Mesenchymal stem cell (in vitro differentiated cells and primary cell): Measurements from ENCODE around the gene SPDYC.

Experiments
- DNase-seq: peaks from one replicate; pipeline ENCODE4 v3.0.0-alpha.2; 2013
- H2AFZ ChIP-seq: one replicate; pipeline ENCODE4 v1.6.1; 2013; ENCODE audit warnings: low read depth, mild to moderate bottlenecking, control low read depth, inconsistent platforms, low read length, moderate library complexity
- H2AK5ac ChIP-seq: 2 replicates; pipeline ENCODE4 v1.6.1; 2013; ENCODE audit warnings: low read length, moderate library complexity, mild to moderate bottlenecking, inconsistent platforms; ENCODE audit not compliant: severe bottlenecking
- H2BK120ac ChIP-seq: one replicate; pipeline ENCODE4 v1.6.1; 2013; ENCODE audit warnings: low read depth, mild to moderate bottlenecking, inconsistent platforms, low read length, moderate library complexity
- H2BK12ac ChIP-seq, 2 experiments: one replicate each; pipeline ENCODE4 v1.6.1; 2013; ENCODE audit warnings: inconsistent platforms in 2 of 2, low read length in 2 of 2, mild to moderate bottlenecking in 2 of 2, moderate library complexity in 2 of 2, control low read depth in 1 of 2
- H2BK15ac ChIP-seq: one replicate; pipeline ENCODE4 v1.6.1; 2013; ENCODE audit warnings: mild to moderate bottlenecking, low read depth, inconsistent platforms; ENCODE audit not compliant: poor library complexity, severe bottlenecking
- H2BK5ac ChIP-seq: 2 replicates; pipeline ENCODE4 v1.6.1; 2013; ENCODE audit warnings: low read depth, mild to moderate bottlenecking, low read length, control low read depth, inconsistent platforms; ENCODE audit not compliant: poor library complexity, severe bottlenecking
- H3K14ac ChIP-seq, 2 experiments: one replicate each; pipeline ENCODE4 v1.6.1; 2013; ENCODE audit warnings: inconsistent platforms in 2 of 2, low read length in 2 of 2, control low read depth in 1 of 2, mild to moderate bottlenecking in 1 of 2, moderate library complexity in 1 of 2
- H3K18ac ChIP-seq, 2 experiments: one replicate each; pipeline ENCODE4 v1.6.1; 2013; ENCODE audit warnings: inconsistent platforms in 2 of 2, low read length in 2 of 2, control low read depth in 1 of 2, low read depth in 1 of 2, mild to moderate bottlenecking in 1 of 2
- H3K23ac ChIP-seq, 2 experiments: one replicate each; pipeline ENCODE4 v1.6.1; 2013; ENCODE audit warnings: inconsistent platforms in 2 of 2, low read length in 2 of 2, mild to moderate bottlenecking in 2 of 2, moderate library complexity in 2 of 2, control low read depth in 1 of 2
- H3K27ac ChIP-seq: 2 replicates; pipeline ENCODE4 v1.5.1; 2013; ENCODE audit warnings: mild to moderate bottlenecking, moderate library complexity, low read length, control low read depth, inconsistent platforms; ENCODE audit not compliant: poor library complexity, severe bottlenecking
- H3K27me3 ChIP-seq, 2 experiments: 2 replicates each; pipeline versions ENCODE4 v1.6.1 to v1.7.0; 2013; ENCODE audit warnings: low read length in 2 of 2, mild to moderate bottlenecking in 2 of 2, moderate library complexity in 2 of 2, control low read depth in 1 of 2, inconsistent platforms in 1 of 2; ENCODE audit not compliant: control insufficient read depth in 1 of 2, insufficient read depth in 1 of 2
- H3K36me3 ChIP-seq, 2 experiments: 2 replicates each; pipeline versions ENCODE4 v1.6.1 to v1.7.0; 2013; ENCODE audit warnings: low read length in 2 of 2, control low read depth in 1 of 2, inconsistent platforms in 1 of 2, low read depth in 1 of 2, mild to moderate bottlenecking in 1 of 2; ENCODE audit not compliant: insufficient read depth in 2 of 2, control insufficient read depth in 1 of 2
- H3K4ac ChIP-seq, 2 experiments: one replicate each; pipeline ENCODE4 v1.6.1; 2013; ENCODE audit warnings: inconsistent platforms in 2 of 2, low read length in 2 of 2, mild to moderate bottlenecking in 2 of 2, moderate library complexity in 2 of 2, control low read depth in 1 of 2, low read depth in 1 of 2
- H3K4me1 ChIP-seq: 2 replicates; pipeline ENCODE4 v1.6.1; 2013; ENCODE audit warnings: low read depth, low read length, control low read depth; ENCODE audit not compliant: control insufficient read depth, insufficient read depth
- H3K4me2 ChIP-seq: 2 replicates; pipeline ENCODE4 v1.6.1; 2013; ENCODE audit warnings: low read length, mild to moderate bottlenecking, inconsistent platforms; ENCODE audit not compliant: poor library complexity, severe bottlenecking
- H3K4me3 ChIP-seq, 2 experiments: 2 replicates each; pipeline versions ENCODE4 v1.5.1 to v1.7.0; 2013; ENCODE audit warnings: low read length in 2 of 2, mild to moderate bottlenecking in 2 of 2, control low read depth in 1 of 2, low read depth in 1 of 2; ENCODE audit not compliant: insufficient read depth in 1 of 2
- H3K79me1 ChIP-seq: replicated peaks from 2 replicates; pipeline ENCODE4 v1.6.1; 2013; ENCODE audit warnings: mild to moderate bottlenecking, control low read depth, low read length, inconsistent platforms; ENCODE audit not compliant: poor library complexity, severe bottlenecking
- H3K9ac ChIP-seq: 2 replicates; pipeline ENCODE4 v1.7.0; 2013; ENCODE audit warnings: mild to moderate bottlenecking, low read length, moderate library complexity
- H3K9me3 ChIP-seq: 2 replicates; pipeline ENCODE4 v1.7.0; 2013; ENCODE audit warnings: mild to moderate bottlenecking, low read length; ENCODE audit not compliant: control insufficient read depth
- H4K8ac ChIP-seq: one replicate; pipeline ENCODE4 v1.6.1; 2013; ENCODE audit warnings: inconsistent platforms, mild to moderate bottlenecking, low read length, moderate library complexity
- H4K91ac ChIP-seq: one replicate; pipeline ENCODE4 v1.6.1; 2013; ENCODE audit warnings: mild to moderate bottlenecking, low read length, inconsistent platforms
- WGBS: methylation state at CpG from one replicate; pipeline ENCODE4 v1.1.7; 2013; ENCODE audit warnings: mixed read lengths; 5-methylcytosine and 5-hydroxymethylcytosine counted together

The SPDYC gene

DNA sequence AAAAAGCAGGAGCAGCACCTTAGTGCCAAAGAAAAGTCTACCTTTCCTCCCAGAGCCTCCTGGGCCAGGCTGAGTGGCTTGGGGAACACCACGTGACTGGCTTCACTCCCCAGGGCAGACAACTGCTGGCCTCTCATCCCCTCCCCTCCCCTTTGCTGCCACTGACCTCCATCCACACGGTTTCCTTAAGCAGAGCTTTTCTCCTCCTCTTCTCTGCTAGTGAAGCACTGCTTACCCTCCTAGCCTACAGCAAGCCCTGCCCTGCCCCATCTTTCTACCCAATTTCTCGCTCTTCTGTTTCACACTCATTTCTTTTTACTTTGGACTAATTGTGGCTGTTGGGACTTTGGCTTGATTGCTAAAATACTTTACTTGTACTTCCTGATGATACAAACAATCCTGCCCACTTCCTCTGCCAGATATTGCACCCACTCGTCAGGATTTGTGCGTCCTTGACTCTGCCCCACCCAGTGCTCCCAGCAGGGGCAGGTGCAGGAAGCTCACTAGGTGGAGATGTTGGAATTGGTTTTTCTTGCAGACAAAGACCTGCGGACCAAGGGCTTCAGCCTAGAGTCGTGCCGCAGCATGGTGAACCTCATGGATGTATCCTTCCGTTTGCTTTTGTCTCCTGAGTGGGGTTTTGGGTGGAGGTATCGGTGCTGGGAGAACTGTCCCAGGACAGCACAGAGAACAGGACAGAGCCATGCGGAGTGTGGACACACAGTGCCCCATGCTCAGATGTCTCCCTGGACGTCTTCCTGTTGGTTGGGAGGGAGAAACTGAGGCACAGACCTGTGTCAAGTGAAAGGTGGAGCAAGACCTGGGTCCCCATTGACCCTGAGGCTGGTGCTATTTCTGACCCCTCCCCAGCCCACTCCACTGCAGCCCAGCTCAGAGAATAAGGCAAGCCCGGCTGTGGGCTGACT, 39.0 kb downstream of the SPDYC start:
- no peak for DNase-seq
- WGBS = 93% methylated on average over 12 of the region's 13 CpGs
- H4K8ac ChIP-seq = no peak overlapping the region
- no peak overlapping the region for H3K4me2 ChIP-seq
- H3K14ac ChIP-seq = no peak overlapping the region
- H3K4me1 ChIP-seq = peaks cover 16% of the 10 kb centered on the region
- H2AFZ ChIP-seq = no peak overlapping the region
- H2AK5ac ChIP-seq = no peak overlapping the region
- peaks cover 76 to 89% of the 10 kb centered on the region in 2 experiments for H3K36me3 ChIP-seq
- no peak overlapping the region for H4K91ac ChIP-seq
- no peak overlapping the region for H2BK12ac ChIP-seq
- no peaks in the 10 kb centered on the region for H3K27me3 ChIP-seq
- no peak overlapping the region for H3K9ac ChIP-seq
- no peak overlapping the region for H3K27ac ChIP-seq
- H3K4ac ChIP-seq = no peak overlapping the region
- H3K23ac ChIP-seq = peak overlapping the region in 1 of 2 experiments; percentile 34
- H2BK5ac ChIP-seq = no peak overlapping the region
- H3K18ac ChIP-seq = no peak overlapping the region
- H3K9me3 ChIP-seq = no peaks in the 10 kb centered on the region
- no peak overlapping the region for H2BK120ac ChIP-seq
- peaks cover 12% of the 10 kb centered on the region for H3K79me1 ChIP-seq
- no peak overlapping the region for H2BK15ac ChIP-seq
- H3K4me3 ChIP-seq = no peak overlapping the region

DNA sequence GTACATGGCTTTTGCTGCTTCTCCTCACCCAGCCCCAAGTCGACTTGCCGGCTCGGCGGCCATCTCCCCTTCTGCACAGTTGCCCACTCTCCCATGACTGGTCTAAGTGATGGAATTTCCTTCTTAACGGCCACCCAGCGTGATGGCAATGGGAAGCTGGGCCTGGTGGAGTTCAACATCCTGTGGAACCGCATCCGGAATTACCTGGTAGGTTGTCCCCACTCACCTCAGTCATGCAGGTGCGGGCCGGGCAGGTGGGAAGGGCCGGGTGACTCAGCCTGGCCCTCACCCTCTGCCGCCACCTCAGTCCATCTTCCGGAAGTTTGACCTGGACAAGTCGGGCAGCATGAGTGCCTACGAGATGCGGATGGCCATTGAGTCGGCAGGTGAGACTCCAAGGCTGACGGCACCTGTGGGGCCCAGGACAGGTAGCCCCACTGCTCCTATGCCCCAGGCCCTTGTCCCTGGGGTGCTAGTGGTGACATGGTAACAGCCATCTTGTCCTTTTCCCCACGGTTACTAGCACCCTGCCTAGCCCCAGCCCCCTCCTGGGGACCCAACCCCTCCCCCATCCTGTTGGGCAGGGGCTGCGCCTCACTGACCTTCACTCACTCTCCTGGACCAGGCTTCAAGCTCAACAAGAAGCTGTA, 39.8 kb downstream of the SPDYC start:
- Histone ChIP-seq H3K9ac (no peak overlapping the region), H4K91ac (no peak overlapping the region), H3K27ac (no peak overlapping the region), H3K4me3 (no peak overlapping the region), H3K4me2 (no peak overlapping the region), H2AFZ (no peak overlapping the region), H2BK120ac (no peak overlapping the region), H3K18ac (no peak overlapping the region), H3K23ac (no peak overlapping the region), H3K79me1 (peaks cover 12% of the 10 kb centered on the region), H2BK15ac (no peak overlapping the region), H4K8ac (no peak overlapping the region), H3K36me3 (peaks cover 69 to 84% of the 10 kb centered on the region in 2 experiments), H3K4me1 (peaks cover 17% of the 10 kb centered on the region), H3K14ac (no peak overlapping the region), H3K27me3 (no peaks in the 10 kb centered on the region), H3K4ac (no peak overlapping the region), H2BK5ac (no peak overlapping the region), H2BK12ac (no peak overlapping the region), H3K9me3 (no peaks in the 10 kb centered on the region), H2AK5ac (no peak overlapping the region)
- 93% methylated on average over 20 of the region's 20 CpGs for WGBS
- no peak for DNase-seq

DNA sequence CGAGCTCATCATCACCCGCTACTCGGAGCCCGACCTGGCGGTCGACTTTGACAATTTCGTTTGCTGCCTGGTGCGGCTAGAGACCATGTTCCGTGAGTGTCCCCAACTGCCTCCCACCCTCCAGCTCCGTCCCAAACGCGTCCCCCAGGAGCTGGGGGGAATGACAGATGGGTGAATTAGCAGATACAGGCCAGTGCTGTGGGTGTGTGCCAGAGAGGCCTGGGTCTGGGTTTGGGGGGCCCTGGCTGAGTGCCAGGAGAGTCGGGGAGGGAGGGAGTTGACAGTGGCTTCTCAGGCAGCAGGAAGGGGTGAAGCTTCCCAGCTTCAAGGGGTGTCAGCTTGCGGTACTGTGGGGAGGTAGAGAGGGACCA, 40.3 kb downstream of the SPDYC start:
- Histone ChIP-seq H3K36me3 (peaks cover 63 to 81% of the 10 kb centered on the region in 2 experiments), H3K4me3 (no peak overlapping the region), H2AK5ac (no peak overlapping the region), H2BK120ac (no peak overlapping the region), H3K9ac (no peak overlapping the region), H4K8ac (no peak overlapping the region), H3K23ac (no peak overlapping the region), H3K18ac (no peak overlapping the region), H3K4me2 (no peak overlapping the region), H3K79me1 (peaks cover 10% of the 10 kb centered on the region), H3K9me3 (no peaks in the 10 kb centered on the region), H3K4ac (no peak overlapping the region), H2AFZ (no peak overlapping the region), H2BK15ac (no peak overlapping the region), H3K14ac (no peak overlapping the region), H2BK12ac (no peak overlapping the region), H3K4me1 (peaks cover 13% of the 10 kb centered on the region), H3K27ac (no peak overlapping the region), H2BK5ac (no peak overlapping the region), H4K91ac (no peak overlapping the region), H3K27me3 (no peaks in the 10 kb centered on the region)
- no peak for DNase-seq
- 94% methylated on average over 14 of the region's 14 CpGs for WGBS

DNA sequence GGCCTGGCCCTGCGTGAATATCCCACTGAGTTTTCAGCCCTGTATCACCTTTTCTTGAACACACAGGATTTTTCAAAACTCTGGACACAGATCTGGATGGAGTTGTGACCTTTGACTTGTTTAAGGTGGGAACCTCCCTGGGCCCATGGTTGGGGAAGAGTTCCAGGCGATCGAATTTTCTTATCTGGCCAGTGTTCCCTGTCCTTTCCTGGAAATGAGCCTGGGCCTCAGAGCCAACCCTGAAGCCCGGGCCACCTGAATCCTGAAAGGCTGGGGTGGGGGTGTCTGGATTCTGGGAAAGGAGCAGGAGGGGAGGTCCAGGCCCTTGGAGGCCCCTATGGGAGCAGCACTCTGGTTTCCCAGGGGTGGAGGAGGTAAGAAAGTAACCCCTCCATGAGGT, 40.7 kb downstream of the SPDYC start:
- 92% methylated on average over 3 of the region's 4 CpGs for WGBS
- Histone ChIP-seq H3K4me3 (no peak overlapping the region), H4K8ac (no peak overlapping the region)

More for the DNA sequence above, 40.7 kb downstream of the SPDYC start:
- no peak overlapping the region for H2AFZ ChIP-seq
- H3K27ac ChIP-seq = no peak overlapping the region
- H3K4ac ChIP-seq = no peak overlapping the region
- no peak for DNase-seq
- no peak overlapping the region for H3K18ac ChIP-seq
- no peak overlapping the region for H2BK5ac ChIP-seq
- H2BK120ac ChIP-seq = no peak overlapping the region
- H2BK15ac ChIP-seq = no peak overlapping the region
- no peak overlapping the region for H3K23ac ChIP-seq
- no peaks in the 10 kb centered on the region for H3K27me3 ChIP-seq
- no peak overlapping the region for H2BK12ac ChIP-seq
- H3K9ac ChIP-seq = no peak overlapping the region
- H3K4me1 ChIP-seq = peaks cover 13% of the 10 kb centered on the region
- no peak overlapping the region for H3K14ac ChIP-seq
- no peak overlapping the region for H2AK5ac ChIP-seq
- no peak overlapping the region for H4K91ac ChIP-seq
- H3K79me1 ChIP-seq = peaks cover 10% of the 10 kb centered on the region
- peaks cover 59 to 77% of the 10 kb centered on the region in 2 experiments for H3K36me3 ChIP-seq
- no peak overlapping the region for H3K4me2 ChIP-seq
- H3K9me3 ChIP-seq = no peaks in the 10 kb centered on the region
